Brain microvascular endothelial cell (primary cell): Measurements from ENCODE around the gene MACROD2.

Experiments
- DNase-seq: peaks from one replicate; pipeline ENCODE4 v3.0.0-alpha.2; 2020
- H3K27ac ChIP-seq: fragments of 250-450 bp; sonication (Bioruptor Pico); 2 replicates; pipeline ENCODE4 v1.5.1; 2020; ENCODE audit warnings: mild to moderate bottlenecking, moderate library complexity
- H3K27me3 ChIP-seq: fragments of 250-450 bp; sonication (Bioruptor Pico); replicated peaks from 2 replicates; pipeline ENCODE4 v1.5.1; 2020; ENCODE audit warnings: mild to moderate bottlenecking
- H3K36me3 ChIP-seq: fragments of 250-450 bp; sonication (Bioruptor Pico); replicated peaks from 2 replicates; pipeline ENCODE4 v1.5.1; 2020; ENCODE audit warnings: mild to moderate bottlenecking
- H3K4me3 ChIP-seq: 2 replicates; pipeline ENCODE4 v1.5.1; 2011; ENCODE audit warnings: low read depth, mild to moderate bottlenecking, control low read depth, low read length, moderate library complexity
- in situ Hi-C: cut with HindIII; loops from 2 replicates; pipeline ENCODE4 v1.10.0; 2017; ENCODE audit warnings: low sequenced_read_pairs, low pct_ligation_motif_present
- TF ChIP-seq, protein P1 (sequence below): IDR thresholded peaks from 2 replicates; pipeline ENCODE4 v1.5.1; 2011; ENCODE audit warnings: low read depth, mild to moderate bottlenecking, moderate library complexity, low read length, control low read depth, inconsistent platforms; ENCODE audit errors: missing control alignments

Gene MACROD2

DNA sequence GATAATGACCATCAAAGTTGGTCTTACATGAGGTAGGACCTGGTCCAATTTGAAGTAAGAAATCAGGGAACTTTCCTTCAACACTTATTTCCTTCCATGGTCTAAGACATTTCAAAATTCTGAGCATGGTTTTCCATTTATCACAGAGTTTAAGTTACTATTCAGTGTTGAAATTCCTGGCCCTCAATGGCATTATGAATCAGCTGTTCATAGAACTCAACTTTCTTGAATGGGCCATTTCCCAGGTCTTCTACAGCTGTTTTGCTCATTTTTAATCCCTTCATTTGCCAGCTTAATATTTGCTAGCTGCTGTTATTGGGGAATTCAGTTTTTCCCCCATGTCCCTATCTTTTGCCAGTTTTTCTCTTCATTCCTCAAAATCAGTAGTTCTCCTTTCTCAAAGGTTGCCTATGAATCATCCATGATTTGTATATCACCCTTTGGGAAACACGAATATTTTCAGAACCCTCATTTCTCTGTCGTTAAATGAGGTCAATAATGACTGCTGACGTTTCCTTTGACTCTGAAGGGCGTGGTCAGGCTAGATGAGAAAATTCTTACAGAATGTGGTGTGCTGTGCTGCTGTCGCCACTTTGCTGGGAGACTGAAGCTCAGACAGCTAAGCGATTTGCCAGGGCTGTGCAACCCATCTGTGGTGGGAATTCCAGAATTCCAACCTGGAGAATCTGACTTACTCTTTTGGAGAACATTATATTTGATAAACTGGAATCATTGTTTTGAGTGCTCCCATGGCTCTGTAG, 558.6 kb downstream of the MACROD2 start:
- TF ChIP-seq, protein P1, sequence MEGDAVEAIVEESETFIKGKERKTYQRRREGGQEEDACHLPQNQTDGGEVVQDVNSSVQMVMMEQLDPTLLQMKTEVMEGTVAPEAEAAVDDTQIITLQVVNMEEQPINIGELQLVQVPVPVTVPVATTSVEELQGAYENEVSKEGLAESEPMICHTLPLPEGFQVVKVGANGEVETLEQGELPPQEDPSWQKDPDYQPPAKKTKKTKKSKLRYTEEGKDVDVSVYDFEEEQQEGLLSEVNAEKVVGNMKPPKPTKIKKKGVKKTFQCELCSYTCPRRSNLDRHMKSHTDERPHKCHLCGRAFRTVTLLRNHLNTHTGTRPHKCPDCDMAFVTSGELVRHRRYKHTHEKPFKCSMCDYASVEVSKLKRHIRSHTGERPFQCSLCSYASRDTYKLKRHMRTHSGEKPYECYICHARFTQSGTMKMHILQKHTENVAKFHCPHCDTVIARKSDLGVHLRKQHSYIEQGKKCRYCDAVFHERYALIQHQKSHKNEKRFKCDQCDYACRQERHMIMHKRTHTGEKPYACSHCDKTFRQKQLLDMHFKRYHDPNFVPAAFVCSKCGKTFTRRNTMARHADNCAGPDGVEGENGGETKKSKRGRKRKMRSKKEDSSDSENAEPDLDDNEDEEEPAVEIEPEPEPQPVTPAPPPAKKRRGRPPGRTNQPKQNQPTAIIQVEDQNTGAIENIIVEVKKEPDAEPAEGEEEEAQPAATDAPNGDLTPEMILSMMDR, result no peak
- H3K27ac ChIP-seq, result no peak overlapping the region
- H3K27me3 ChIP-seq, result no peaks in the 10 kb centered on the region
- DNase-seq, result no peak
- H3K36me3 ChIP-seq, result no peaks in the 10 kb centered on the region
- in situ Hi-C loops, result no loop called here
- no peak overlapping the region for H3K4me3 ChIP-seq

- Histone ChIP-seq H3K27ac (no peak overlapping the region), H3K27me3 (no peaks in the 10 kb centered on the region), H3K36me3 (no peaks in the 10 kb centered on the region), H3K4me3 (no peak overlapping the region)
- TF ChIP-seq, protein P1, result no peak
- in situ Hi-C loops, result no loop called here
- DNase-seq, result no peak
Observed at GRCh38 chr20:14555676-14556075, 560.4 kb downstream of the MACROD2 start.

DNA sequence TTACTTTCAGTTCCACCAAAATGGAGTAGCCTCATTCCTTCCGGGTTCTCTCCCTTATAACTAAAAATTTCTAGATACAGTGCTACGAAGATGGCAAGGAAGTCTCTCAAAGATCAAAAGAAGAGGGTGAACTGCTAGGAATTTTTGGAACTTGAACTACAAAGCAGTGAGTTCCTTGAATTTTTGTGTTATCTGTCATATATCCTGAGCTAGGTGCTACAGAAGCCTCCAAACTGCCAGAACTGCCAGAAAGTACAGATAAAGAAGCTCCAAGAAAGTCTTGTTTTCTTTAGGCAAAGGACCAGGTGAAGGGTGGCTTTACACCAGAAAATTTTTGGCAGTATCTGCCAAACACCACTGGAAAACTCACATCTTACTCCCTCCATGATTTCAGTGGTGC, 560.9 kb downstream of the MACROD2 start:
- Histone ChIP-seq H3K4me3 (no peak overlapping the region), H3K27ac (no peak overlapping the region), H3K27me3 (no peaks in the 10 kb centered on the region), H3K36me3 (no peaks in the 10 kb centered on the region)
- DNase-seq, result no peak
- TF ChIP-seq, protein P1, result no peak
- in situ Hi-C loops, result no loop called here

GRCh38 chr20:14559612-14560011, 564.3 kb downstream of the MACROD2 start:
- in situ Hi-C loops, result no loop called here

DNA sequence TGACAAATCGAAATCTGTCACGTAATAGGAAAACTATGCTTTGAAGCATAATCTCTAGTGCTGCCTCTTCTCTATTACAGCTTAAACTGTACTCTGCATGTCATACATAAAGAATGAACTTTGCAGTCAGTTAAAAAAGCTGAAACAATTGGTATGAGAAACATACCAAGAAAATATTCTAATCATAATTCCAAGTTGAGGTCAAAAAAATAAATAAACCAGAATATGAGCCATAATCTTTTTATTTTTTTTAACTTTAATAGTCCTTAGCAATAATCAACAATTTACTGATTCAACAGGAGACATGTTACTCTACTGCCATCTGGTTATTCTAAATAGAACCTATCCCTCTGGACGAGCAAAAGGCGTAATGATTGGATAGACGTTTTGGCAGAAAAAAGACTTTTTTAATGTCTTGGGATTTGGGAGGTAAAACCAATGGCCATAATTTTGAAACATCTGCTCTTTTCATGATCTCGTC, 566.5 kb downstream of the MACROD2 start:
- no peaks in the 10 kb centered on the region for H3K27me3 ChIP-seq
- H3K27ac ChIP-seq, result no peak overlapping the region
- DNase-seq, result no peak
- TF ChIP-seq, protein P1, result no peak
- no peak overlapping the region for H3K4me3 ChIP-seq
- in situ Hi-C loops, result no loop called here
- H3K36me3 ChIP-seq, result no peaks in the 10 kb centered on the region

More at GRCh38 chr20:14559612-14560011, 564.3 kb downstream of the MACROD2 start:
- H3K36me3 ChIP-seq, result no peaks in the 10 kb centered on the region
- no peak for DNase-seq
- TF ChIP-seq, protein P1, result no peak
- H3K27me3 ChIP-seq, result no peaks in the 10 kb centered on the region
- no peak overlapping the region for H3K4me3 ChIP-seq
- H3K27ac ChIP-seq, result no peak overlapping the region
